Upper lobe of right lung (tissue), 1 donor: Measurements from ENCODE around the gene SCAMP3. TPM values are rescaled to one million over a fixed set of nuclear protein-coding genes. Genes with fewer than 3 reads are reported as not detected.

Experiments used
- ATAC-seq: fragments of 200-7000 bp; cut with Tn5 transposase; one replicate; pipeline ENCODE4 v1.9.1; 2020; ENCODE audit warnings: mild to moderate bottlenecking, moderate library complexity
- DNase-seq: peaks from one replicate; pipeline ENCODE4 v3.0.0-alpha.2; 2020
- H3K27ac ChIP-seq: fragments of 200-600 bp; one replicate; pipeline ENCODE4 v1.8.0; 2022
- H3K27me3 ChIP-seq: fragments of 200-600 bp; one replicate; pipeline ENCODE4 v1.8.0; 2022; ENCODE audit warnings: mild to moderate bottlenecking
- H3K36me3 ChIP-seq: fragments of 200-600 bp; one replicate; pipeline ENCODE4 v1.8.0; 2022
- H3K4me1 ChIP-seq: fragments of 200-600 bp; one replicate; pipeline ENCODE4 v1.8.0; 2022
- H3K4me3 ChIP-seq: fragments of 200-600 bp; one replicate; pipeline ENCODE4 v1.8.0; 2022; ENCODE audit warnings: mild to moderate bottlenecking
- H3K9me3 ChIP-seq: fragments of 200-600 bp; one replicate; pipeline ENCODE4 v1.8.0; 2022
- CTCF ChIP-seq: fragments of 200-600 bp; IDR thresholded peaks from one replicate; pipeline ENCODE4 v1.8.0; 2022; ENCODE audit warnings: antibody characterized with exemption
- intact Hi-C: fragments of 100-400 bp; cut with DNase I; formaldehyde crosslinking; loops from one replicate; pipeline ENCODE4 v1.11.0; 2022
- total RNA-seq: library from RNA; stranded (reverse); fragmentation: NEBNext Ultra II Directional; extraction: Animal tissue kit (Norgen Biotek cat#: 25700); gene quantifications from one replicate; pipeline ENCODE4 v1.2.1, GENCODE V29; 2021
- donor health status: DM: no; HTN: yes; CAD: no; lungs with severe emphysema.

SCAMP3 gene
- total RNA-seq, 1 donor from 2014 or later, result 70.9 TPM

- Histone ChIP-seq H3K27me3 (no peaks in the 10 kb centered on the region), H3K4me1 (peaks cover 4% of the 10 kb centered on the region), H3K9me3 (no peaks in the 10 kb centered on the region), H3K4me3 (no peak overlapping the region), H3K36me3 (no peaks in the 10 kb centered on the region), H3K27ac (no peak overlapping the region)
- ATAC-seq (no peak), DNase-seq (no peak)
- intact Hi-C loops, result no loop called here
- TF ChIP-seq CTCF, result no peak
These were observed 42.5 kb upstream of the SCAMP3 start for GRCh38 chr1:155304558-155305063.

DNA sequence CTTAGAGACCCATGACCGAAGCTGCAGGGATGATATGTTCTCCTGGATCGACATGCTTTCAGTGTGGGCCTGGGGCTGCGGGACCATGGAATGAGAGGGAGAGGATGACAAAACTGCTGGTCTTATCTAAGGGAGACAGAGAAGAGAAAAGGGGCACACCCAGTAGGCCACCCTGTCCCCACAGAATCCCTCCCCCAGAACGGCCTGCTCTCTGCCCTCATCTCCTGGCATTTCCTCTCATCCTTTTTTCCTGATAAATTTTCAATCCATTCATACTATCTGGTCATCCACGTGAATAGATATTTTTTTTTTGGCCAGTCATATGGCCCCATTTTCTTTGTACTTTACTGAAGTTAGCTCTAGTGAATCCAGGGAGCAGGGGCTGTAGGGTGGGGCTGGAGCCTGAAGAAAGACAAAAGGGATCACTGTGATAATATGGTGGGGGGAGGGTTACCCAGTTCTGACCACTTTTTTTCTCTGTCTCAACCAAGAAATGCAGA lies 39.2 kb upstream of the SCAMP3 start, which contains the start of gene PKLR:
TSS of gene PKLR (minus strand) at position 97 of the 500 bp plus-strand sequence. CDS start at position 54, 43 bp downstream.
- Histone ChIP-seq H3K27me3 (peaks cover 8% of the 10 kb centered on the region), H3K27ac (no peak within 1 kb of the TSS), H3K4me3 (no peak within 1 kb of the TSS), H3K4me1 (no peaks in the 10 kb centered on the region), H3K9me3 (no peaks in the 10 kb centered on the region), H3K36me3 (no peaks in the 10 kb centered on the region)
- no peak for ATAC-seq
- TF ChIP-seq CTCF, result no peak
- intact Hi-C loops, result no loop called here
- no peak for DNase-seq

GRCh38 chr1:155300553-155301329 lies 38.6 kb upstream of the SCAMP3 start:
- no peak overlapping the region for H3K27ac ChIP-seq
- TF ChIP-seq CTCF, result no peak

GRCh38 chr1:155300024-155300423 lies 37.9 kb upstream of the SCAMP3 start:
- no peak overlapping the region for H3K4me3 ChIP-seq
- H3K27ac ChIP-seq, result no peak overlapping the region
- H3K9me3 ChIP-seq, result no peaks in the 10 kb centered on the region
- intact Hi-C loops, result no loop called here
- H3K36me3 ChIP-seq, result no peaks in the 10 kb centered on the region
- TF ChIP-seq CTCF, result no peak
- DNase-seq (no peak), ATAC-seq (no peak)
- H3K4me1 ChIP-seq, result no peaks in the 10 kb centered on the region
- peaks cover 22% of the 10 kb centered on the region for H3K27me3 ChIP-seq

More at GRCh38 chr1:155300553-155301329, 38.6 kb upstream of the SCAMP3 start:
- Histone ChIP-seq H3K4me1 (no peaks in the 10 kb centered on the region), H3K9me3 (no peaks in the 10 kb centered on the region), H3K27me3 (peaks cover 14% of the 10 kb centered on the region), H3K36me3 (no peaks in the 10 kb centered on the region), H3K4me3 (no peak overlapping the region)
- no peak for DNase-seq
- intact Hi-C loops, result no loop called here
- no peak for ATAC-seq

DNA sequence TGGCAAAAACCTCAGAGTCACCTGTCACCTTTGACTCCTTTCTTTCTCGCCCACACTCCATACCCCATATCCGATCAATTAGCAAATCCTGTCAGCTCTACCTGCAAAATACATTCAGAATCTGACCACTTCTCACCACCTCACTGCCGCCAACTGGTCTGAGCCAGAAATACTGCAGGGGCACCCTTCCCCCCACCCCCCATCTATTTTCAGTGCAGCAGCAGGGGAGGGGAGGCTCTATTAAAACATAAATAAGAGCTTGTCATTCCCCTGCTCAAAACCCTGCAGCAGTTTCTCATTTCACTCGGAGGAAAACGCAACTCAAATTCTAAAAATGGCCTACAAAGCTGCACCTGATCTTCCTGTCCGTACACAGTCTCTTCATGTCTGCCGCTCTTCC lies 35.2 kb upstream of the SCAMP3 start:
- no peaks in the 10 kb centered on the region for H3K4me1 ChIP-seq
- no peaks in the 10 kb centered on the region for H3K9me3 ChIP-seq
- no peak overlapping the region for H3K27ac ChIP-seq
- no peak for TF ChIP-seq CTCF
- no peak overlapping the region for H3K4me3 ChIP-seq
- H3K27me3 ChIP-seq, result peaks cover 34% of the 10 kb centered on the region
- no peaks in the 10 kb centered on the region for H3K36me3 ChIP-seq
- intact Hi-C loops, result no loop called here
- DNase-seq (no peak), ATAC-seq (no peak)
